NCI-H2029 (cell line): ENCODE data around the gene CPM.

Experiments used
- DNase-seq: peaks from one replicate; lab custom pipeline; 2025; lab: John Stamatoyannopoulos, UW

CPM gene

DNA sequence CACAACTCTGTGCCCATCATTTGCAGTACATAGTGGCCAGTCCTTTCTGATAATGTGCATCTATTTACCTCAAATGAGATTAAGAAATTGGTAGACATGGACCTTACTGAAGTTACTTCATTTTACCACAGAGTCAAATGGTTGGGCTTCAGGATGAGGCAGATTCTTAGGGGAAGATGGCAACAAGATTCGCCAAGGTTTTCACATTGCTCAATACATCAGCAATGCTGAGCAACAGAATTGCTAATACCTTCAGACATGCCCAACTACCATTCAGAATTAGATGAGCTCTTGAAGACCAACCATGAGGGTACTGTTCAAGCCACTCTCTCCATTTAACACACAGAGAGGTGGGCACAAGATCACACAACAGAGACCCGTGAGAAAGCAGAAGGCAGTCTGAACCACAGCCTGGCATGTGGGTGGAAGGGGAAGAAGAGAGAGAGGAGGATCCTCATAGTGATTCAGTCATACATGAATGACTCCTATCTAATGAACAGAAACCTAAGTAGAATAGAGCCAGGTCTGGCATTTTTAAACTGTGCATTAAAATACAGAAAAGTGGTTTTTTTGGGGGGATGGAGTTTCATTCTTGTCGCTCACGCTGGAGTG lies 28.5 kb downstream of the CPM start:
- no peak for DNase-seq

DNA sequence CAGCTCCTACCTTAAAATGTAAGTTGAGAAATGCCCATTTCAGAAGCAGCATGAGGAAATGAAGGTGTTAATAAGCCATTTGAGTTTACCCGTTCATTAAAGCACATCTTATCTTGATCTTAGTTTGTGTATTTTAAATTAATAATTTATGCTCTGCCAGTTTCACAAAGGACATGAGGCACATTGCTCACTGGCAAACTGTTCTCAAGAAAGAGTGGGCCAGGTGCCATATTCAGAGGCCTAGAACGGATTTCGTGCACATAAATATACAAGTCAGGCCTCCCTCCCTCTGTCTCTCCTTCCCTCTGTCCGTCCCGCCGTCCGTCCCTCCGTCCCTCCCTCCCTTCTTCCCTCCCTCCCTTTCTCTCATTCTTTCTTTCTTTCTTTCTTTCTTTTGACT lies 29.5 kb downstream of the CPM start:
- no peak for DNase-seq

DNA sequence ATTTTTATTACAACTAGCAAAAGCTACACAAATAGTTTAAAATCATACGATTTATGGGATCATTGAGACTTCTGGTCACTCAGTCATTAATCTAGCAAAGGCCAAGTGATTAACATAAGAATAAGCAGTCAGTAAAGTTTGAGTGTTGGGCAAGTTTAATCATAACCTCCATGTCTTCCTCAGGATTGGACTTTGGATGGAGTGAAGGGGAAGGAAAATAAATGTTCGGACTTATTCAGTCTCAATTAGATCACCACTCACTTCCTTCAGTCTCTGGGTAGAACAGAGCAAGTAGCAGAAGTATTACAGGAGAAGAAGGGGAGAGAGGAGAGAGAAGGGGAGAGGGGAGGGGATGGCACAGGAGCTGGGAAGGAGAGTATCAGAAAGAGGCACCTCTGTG lies 31.4 kb downstream of the CPM start:
- DNase-seq, result no peak

DNA sequence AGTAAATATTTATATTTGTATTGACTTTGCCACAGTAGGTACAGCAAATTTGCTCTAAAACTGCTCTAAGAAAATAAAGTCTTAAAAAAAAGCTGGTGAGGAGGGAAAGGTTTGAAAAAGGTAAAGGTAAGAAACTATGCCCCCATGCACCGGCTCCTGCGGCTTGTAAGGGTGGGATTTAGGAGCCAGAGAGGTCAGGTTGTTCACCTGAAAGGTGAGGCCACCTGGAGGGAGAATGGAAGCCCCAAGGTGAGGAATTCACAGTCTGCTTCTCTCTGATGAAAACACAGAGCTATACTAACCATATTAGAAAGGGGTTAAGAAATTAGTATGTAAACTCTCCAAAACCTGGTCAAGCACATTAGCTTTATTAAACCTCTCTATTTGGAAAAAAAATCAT lies 31.8 kb downstream of the CPM start:
- DNase-seq, result no peak

DNA sequence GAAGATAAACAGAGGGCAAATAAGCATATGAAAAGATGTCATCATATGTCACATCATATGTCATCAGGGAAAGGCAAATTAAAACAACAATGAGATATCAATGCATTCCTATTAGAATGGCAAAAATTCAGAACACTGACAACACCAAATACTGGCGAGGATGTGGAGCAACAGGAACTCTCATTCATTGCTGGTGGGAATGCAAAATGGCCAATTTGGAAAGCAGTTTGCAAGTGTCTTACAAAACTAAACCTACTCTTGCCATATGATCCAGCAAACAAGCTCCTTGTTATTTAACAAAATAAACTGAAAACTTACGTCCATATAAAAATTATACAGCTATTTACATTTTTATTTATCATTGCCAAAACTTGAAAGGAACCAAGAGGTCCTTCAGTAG lies 32.7 kb downstream of the CPM start:
- DNase-seq, result no peak

DNA sequence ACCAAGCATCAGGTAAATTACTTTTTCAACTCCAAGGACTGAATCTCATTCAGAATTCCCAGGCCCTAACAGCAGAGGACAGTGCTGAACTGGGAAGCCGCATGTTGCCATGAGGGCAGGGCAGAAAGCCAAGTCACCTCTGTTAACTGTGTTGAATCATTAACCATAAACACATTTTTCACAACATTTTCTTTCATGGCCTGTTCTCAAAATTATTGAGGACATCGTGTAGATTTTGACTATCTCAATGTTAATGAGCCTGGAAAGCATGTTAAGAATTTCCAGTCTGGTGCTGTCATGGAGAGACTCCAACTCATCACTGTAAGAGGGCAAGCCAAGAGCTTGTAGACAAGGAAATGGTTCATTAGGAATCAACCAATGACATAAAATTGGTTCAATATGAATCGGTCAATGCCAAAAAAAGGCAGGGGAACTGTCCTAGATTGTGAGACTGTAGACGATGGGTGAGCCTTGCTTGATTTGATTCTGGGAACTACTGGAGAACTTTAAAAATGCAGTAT lies 33.7 kb downstream of the CPM start:
- no peak for DNase-seq

DNA sequence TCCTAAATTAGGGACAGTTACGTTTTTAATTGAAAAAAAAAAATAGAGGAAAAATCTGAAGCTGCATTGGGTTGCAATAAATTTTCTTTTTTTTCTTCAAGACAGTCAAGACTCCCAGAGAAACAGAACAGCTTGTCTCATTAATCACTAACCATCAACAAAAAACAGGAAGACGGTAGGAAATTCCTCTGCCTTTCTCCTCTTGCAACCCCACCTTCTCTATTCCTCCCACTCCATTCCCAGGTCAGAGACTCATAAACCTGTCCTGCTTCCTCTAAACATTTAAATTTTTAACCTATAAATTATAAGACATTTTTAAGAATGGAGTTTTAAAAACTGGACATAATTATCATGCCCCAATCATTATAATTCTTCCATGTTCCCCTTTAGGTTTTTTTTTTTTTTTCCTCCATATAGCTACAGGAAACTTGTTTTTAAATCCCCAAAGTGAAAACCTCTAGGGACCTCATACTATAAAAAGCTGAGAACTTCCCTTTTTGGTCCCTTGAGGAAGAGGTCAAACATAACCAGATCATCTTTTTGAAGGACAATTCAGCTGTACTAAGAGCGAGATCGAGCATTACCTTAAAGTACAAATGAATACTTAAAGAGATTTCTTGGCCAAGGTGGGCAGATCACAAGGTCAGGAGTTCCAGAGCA lies 36.0 kb downstream of the CPM start:
- DNase-seq, result no peak

DNA sequence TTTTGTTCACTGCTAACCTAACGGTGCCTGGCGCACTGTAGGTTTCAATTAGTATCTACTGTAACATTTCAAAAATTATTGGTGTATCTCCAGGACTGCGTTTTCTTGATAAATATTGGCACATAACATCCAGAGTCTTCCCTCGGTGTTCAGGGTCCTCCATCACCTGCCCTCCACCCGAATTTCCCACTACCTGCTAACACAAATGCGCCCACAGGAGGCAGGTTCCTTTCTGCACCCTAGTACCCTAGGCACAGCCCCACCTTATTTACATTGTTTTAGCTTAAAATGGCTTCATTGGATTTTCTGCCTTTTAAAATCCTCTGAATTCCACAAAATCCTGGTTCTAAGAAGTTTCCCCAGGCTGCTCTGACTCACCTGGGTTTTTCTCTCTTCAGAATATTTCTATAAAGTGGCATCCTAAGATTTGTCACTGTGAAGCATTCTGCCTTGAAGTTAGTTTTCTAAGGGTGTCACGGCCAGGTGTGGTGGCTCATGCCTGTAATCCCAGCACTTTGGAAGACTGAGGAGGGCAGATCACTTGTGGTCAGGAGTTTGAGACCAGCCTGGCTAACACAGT lies 38.6 kb downstream of the CPM start:
- DNase-seq, result no peak

DNA sequence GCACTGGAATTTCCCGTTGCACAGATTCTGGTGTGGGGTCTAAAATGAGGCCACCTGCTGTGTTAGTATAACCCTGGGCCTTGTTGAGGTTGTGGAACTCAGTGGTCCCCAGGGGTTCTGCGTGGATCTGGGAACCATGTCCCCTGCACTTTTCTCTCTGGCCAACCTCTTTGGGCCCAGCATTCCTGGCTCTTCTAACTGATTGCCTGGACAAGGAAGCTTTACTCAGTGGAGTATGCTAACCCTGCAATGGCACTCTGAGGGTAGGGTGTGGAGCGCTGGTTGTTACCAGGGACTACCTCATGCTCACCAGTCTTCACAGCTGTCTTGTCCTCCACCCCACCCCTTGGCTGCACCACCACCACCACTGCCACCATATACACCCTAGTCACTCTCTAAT lies 39.2 kb downstream of the CPM start:
- no peak for DNase-seq

DNA sequence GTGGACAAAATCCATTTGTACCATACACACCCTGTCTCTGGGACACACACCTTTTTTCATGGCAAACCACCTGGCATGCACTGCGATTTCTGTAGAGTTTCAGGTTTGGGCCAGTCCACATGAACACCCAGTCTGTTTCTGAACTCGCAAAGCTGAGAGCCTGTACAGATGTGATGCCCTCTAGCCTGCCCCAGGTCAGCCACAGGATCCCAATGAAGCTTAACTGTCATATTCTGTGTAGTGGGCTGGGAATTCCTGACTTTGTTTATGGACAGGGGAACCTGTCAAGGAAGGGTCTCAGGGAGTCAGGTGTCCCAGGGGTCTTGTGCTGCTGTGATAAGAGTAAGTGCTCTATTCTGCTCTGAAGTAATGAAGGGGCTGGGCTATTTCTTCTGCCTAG lies 39.8 kb downstream of the CPM start:
- DNase-seq, result no peak

DNA sequence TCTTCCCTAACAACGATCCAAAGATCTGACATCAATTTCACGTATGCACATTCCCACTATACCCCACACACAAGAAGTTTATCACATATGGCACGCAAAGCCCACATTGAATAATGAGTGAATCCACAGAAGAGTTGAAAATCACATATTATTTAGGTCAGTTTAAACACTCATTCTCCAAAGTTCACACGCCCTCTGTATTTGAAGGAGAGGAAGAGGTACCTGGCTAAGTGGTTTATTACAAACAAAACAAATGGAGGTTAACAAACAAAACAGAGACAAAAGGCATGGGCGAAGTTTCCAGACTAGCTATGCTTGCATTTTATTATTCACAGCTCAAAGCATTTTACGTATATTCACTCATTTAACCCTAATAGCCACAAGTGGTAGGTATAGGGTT lies 41.8 kb downstream of the CPM start:
- no peak for DNase-seq

DNA sequence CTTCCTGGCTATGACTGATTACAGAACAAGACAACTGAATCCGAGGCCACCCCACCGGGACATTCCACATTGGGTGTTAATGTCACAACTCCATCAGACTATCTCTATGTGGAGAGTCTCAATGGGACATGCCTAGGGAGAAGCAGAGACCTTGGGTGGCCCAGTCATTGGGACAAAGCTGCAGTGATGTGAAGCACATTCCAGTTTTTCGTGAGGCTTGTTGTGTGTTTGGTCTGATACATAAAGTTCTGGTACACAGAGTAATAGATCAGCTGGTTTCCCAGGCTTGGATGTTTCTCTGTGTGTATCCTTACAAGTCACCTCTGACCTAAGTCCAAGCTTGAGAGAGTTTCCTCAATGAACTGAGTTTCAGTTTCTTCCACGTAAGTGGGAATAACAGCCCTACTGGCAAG lies 42.3 kb downstream of the CPM start:
- DNase-seq, result no peak

DNA sequence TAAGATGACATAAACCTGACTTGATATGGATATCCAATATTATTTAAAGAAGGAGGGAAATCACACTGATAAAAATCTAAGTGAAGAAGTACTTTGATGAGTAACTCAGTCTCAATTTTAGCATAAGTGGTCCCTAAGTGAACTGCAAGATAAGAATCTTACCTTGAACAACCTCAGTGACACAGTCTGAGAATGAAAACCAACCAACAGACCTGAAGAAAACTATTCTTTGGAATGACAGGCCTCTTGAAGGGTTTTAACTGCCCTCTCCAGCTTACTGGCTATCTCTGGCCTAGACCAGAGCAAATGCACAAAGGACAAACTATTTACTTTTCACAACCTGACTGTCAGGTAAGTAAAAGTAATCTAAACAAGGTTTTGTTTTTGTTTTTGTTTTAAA lies 44.7 kb downstream of the CPM start:
- DNase-seq, result no peak

DNA sequence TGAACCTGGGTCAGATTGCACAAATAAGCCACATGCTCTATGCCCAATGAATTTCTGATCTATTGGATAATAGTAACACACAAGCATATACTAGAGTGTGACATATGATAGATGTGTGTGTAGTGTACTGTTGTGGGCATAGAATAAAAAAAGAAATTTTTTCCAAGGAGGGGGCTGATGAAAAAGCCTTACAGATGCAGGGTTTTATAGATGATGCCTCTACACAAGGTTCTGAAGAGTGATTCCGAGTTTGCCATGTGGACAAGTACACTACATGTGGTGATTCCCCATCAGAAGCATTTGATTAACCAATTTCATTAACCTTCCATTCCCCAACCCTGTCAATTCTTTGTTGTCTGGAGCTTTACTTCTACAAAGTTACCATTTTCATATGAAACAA lies 45.3 kb downstream of the CPM start:
- no peak for DNase-seq

DNA sequence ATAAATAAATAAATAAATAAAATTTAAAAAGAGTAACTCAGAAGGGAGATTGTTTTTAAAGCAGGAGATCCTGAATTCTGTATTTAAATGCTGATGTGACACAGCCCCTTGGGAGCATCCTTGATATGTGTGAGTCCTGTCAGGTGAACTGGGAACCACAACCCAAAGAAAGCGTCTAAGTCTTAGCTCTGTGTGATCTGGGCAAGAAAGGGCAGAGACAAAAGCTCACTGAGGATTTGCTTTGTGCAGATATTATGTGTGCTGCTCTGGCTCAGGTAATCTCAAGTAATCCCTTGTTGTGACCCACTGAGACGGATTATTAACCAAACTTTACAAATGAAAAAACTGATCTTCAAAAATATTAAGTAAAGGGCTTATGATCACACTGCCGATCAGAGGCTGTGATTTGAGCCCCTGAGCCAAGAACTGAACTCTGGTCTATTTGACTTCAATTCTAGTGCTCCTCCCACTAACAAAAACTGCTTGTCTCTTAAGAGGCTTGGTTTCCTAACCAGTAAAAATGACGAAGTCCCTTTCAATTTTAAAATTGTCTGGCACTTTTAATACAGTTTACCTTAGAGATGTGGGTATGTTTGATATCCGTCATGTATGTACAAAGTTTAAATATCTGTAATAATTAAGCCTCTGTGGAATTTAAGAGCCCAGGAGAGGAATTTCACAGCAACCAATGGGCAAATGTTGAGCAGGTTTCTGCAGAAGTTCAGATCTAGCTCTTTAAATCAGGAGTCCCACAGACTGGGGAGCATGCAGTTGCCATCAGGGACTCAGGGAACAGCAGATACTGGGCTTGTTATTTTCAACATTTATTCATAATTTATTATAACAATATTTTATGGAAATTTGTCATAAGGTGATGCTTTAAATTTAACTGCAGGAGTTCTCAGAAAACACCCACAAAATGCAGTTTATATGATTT lies 46.1 kb downstream of the CPM start:
- no peak for DNase-seq

DNA sequence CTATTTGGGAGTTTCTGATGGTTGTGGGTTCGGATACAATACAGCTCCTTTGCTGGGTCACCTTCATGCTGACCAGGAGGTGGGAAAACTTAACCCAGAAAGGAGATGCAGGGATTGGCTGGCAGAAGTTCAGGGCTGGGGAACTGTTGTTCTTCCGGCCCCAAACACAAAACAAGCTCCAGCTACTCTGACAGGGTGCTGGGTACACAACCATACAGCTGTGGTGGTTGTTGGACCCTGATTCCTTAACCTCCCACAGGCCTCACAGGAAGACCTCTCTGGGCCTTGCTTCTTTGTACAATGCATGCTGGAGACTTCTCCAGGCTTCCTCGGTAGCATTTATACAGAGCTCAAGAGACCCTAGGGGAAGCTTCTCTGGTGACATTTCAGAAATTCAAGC lies 47.6 kb downstream of the CPM start:
- DNase-seq, result no peak

DNA sequence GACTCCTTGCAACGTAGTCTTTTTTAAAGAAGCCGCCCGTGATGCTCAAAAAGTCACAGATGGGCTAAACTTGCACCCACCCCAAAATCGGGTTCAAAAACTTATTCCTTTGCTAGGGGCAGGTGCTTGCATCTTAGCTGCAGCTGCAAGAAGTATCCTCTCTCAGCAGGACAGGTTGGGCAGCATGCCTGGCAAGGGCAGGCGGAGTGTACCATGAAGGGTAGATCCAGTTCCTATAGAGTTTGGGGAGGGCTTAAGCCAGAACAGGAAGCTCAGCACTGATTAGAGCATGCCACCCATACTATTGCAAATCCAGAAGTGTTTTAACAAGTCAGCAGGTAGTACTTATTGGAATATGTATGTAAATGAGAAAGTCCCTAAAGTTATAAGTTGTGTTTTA lies 48.7 kb downstream of the CPM start:
- no peak for DNase-seq

DNA sequence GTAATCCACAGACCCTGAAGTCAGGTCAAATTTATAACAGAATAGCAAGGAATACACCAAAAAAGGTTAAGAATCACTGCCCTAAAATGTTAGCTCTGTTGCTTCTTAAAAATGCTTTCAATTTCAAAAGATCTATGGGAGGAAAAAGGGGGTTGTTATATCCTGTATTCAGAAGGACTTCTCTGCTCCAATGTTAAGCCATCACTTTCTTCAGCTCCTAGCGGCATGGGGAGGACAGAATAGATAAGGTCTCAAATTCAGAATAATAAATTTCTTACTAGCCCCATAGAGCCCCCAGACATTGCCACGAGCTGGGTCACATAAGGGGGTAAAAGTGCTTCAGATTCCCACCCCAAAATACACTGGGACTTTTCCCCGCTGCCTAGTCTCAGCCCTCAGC lies 49.8 kb downstream of the CPM start:
- no peak for DNase-seq

DNA sequence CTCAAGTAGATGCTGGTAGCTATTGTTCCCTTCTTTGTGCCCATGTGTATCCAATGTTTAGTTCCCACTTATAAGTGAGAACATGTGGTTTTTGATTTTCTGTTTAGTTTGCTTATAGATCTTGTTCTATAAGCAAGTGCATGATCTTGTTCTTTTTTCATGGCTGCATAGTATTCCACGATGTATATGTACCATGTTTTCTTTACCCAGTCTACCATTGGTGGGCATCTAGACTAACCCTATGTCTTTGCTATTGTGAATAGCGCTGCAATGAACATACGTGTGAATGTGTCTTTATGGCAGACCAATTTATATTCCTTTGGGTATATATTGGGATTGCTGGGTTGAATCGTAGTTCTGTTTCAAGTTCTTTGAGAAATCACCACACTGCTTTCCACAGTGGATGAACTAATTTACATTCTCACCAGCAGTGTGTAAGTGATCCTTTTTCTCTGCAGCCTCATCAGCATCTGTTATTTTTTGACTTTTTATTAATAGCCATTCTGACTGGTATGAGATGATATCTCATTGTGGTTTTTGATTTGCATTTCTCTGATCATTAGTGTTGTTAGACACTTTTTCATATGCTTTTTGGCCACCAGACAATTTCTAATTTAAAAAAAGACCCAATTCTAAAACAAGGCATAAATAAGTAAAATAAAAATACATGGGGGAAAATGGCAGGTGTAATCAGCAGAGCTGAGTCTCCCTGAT lies 50.6 kb downstream of the CPM start:
- no peak for DNase-seq

DNA sequence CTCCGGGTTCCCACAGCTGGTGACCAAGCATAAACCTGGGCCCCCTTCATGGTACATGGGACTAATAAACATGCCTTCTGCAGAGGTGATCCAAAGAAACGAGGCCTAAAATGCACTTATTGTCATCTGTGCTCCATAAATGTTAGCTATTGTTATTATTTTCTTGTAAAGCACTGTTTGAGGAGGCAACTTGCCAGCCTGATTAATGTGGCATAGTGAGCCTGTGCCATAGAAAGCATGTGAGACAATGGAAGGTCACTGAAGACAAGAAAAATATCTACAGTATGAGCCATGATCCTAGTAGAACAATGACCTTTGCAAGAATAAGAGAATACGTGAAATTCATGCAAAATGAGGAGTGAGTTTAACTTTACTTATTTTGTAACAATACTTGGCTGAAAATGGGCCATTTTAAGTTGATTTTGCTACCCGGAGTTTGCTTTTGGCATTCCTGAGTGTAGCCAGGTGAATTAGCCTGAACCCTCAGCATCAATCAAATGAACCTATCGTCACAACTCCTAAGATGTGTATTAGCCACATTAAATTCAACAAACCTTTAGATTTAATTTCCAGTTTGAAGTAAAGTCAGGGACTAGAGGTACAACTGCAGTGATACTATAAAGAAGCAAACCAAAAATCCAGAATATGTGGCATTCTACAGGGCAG lies 52.2 kb downstream of the CPM start:
- DNase-seq, result no peak

DNA sequence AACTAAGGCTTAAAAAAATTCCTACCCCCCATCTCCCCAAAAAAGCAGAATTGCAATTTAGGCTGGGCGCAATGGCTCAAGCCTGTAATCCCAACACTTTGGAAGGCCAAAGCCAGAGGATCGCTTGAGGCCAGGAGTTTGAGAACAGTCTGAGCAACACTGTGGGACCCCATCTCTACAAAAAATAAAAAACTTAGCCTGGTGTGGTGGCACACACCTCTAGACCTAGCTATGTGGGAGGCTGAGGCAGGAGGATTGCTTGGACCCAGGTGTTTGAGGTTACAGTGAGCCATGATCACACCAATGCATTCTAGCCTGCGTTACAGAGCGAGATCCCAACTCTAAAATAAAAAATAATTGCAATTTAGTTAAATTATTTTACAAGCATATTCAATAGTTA lies 54.1 kb downstream of the CPM start:
- DNase-seq, result no peak
